Measurements from ENCODE around the gene INTS3. TPM values are rescaled to one million over a fixed set of nuclear protein-coding genes. Genes with fewer than 3 reads are reported as not detected.

INTS3 gene
- total RNA-seq, 1 experiment from 2014 or later = 66.8 TPM

- TF ChIP-seq PREB (CRISPR knock-in tag; IDR thresholded peaks at IDR 0.05; ENCODE audit: borderline replicate concordance) = no peak
- TF ChIP-seq ZNF416 (CRISPR knock-in tag; IDR thresholded peaks at IDR 0.05) = no peak
- TF ChIP-seq GABPB1 (CRISPR knock-in tag; IDR thresholded peaks at IDR 0.05) = no peak
- TF ChIP-seq GRHL2 (CRISPR knock-in tag; IDR thresholded peaks at IDR 0.05; ENCODE audit: insufficient replicate concordance, severe bottlenecking) = no peak
- no peak for TF ChIP-seq IRF1 (CRISPR knock-in tag; IDR thresholded peaks at IDR 0.05)
- TF ChIP-seq, protein P1, sequence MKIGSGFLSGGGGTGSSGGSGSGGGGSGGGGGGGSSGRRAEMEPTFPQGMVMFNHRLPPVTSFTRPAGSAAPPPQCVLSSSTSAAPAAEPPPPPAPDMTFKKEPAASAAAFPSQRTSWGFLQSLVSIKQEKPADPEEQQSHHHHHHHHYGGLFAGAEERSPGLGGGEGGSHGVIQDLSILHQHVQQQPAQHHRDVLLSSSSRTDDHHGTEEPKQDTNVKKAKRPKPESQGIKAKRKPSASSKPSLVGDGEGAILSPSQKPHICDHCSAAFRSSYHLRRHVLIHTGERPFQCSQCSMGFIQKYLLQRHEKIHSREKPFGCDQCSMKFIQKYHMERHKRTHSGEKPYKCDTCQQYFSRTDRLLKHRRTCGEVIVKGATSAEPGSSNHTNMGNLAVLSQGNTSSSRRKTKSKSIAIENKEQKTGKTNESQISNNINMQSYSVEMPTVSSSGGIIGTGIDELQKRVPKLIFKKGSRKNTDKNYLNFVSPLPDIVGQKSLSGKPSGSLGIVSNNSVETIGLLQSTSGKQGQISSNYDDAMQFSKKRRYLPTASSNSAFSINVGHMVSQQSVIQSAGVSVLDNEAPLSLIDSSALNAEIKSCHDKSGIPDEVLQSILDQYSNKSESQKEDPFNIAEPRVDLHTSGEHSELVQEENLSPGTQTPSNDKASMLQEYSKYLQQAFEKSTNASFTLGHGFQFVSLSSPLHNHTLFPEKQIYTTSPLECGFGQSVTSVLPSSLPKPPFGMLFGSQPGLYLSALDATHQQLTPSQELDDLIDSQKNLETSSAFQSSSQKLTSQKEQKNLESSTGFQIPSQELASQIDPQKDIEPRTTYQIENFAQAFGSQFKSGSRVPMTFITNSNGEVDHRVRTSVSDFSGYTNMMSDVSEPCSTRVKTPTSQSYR (CRISPR knock-in tag; IDR thresholded peaks at IDR 0.05) = no peak
- no peak for TF ChIP-seq NR1H2 (CRISPR knock-in tag; IDR thresholded peaks at IDR 0.05)
- TF ChIP-seq ZNF317 (CRISPR knock-in tag; IDR thresholded peaks at IDR 0.05; ENCODE audit: borderline replicate concordance, low read depth) = no peak
- no peak for TF ChIP-seq ARID4B (CRISPR knock-in tag; IDR thresholded peaks at IDR 0.05; ENCODE audit: borderline replicate concordance)
These were observed 43.4 kb downstream of the INTS3 start (continued) for GRCh38 chr1:153771261-153771660.

DNA sequence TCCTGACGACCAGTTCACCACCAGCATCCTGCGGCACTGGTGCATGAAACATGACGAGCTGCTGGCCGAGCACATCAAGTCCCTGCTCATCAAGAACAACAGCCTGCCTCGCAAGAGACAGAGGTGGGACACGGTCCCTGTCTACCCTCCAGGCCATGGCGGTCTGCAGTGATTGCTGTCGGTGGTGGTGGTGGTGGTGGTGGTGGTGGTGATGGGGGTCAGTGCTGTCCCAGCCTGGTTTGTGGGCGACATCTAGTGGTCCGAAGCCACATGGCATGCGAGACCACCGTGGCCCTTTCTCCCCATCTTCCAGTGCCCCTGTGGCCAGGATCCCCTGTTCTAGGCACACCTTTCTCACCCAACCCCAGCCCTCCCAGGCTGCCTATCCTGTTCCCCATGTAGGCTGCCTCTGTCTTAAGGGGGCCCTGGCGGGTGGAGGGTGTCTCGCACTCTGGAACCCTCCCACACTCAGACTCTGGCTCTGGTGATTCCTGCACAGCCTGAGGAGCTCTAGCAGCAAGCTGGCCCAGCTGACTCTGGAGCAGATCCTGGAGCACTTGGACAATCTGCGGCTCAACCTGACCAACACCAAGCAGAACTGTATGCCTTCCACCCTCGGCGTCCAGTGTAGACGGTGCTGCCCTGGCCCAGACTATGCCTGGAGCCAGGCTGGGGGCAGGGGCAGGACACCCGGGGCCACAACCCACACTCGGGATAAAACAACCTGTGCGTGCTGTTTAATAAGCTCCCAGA is 44.2 kb downstream of the INTS3 start:
- TF ChIP-seq IRF2 (CRISPR knock-in tag; IDR thresholded peaks at IDR 0.05; ENCODE audit: borderline replicate concordance, low read depth) (no peak), ELF4 (CRISPR knock-in tag; IDR thresholded peaks at IDR 0.05; ENCODE audit: low read depth) (no peak), SOX15 (CRISPR knock-in tag; IDR thresholded peaks at IDR 0.05) (no peak), CTCF (IDR thresholded peaks at IDR 0.05) (peak; percentile 63), FOXP4 (CRISPR knock-in tag; IDR thresholded peaks at IDR 0.05) (no peak), FOXP1 (CRISPR knock-in tag; IDR thresholded peaks at IDR 0.05; ENCODE audit: borderline replicate concordance) (peak; percentile 65; the same call in 1 of the 2 replicates)
- Mint-ChIP-seq H3K9me3 (no peaks in the 10 kb centered on the region), H3K27ac (no peak overlapping the region), H3K4me3 (no peak overlapping the region), H3K27me3 (ENCODE audit: low read depth) (no peaks in the 10 kb centered on the region), H3K36me3 (peaks cover 43% of the 10 kb centered on the region), H3K4me1 (peaks cover 40% of the 10 kb centered on the region)
- ChIA-PET CTCF (interaction anchor here (0.5 to 4.7 kb wide), 13 partner anchors 21 to 371 kb away, joined by 3 to 52 read pairs (median 4); partner anchors contain the start of genes CHTOP, NPR1 and S100A13), POLR2A (no interaction called here)
- ATAC-seq (peak; percentile 34), DNase-seq (ENCODE audit: low spot score) (peak; percentile 82)
